ENCODE measurements around the gene DDX11. TPM values are rescaled to one million over a fixed set of nuclear protein-coding genes. Genes with fewer than 3 reads are reported as not detected.
"Not testable (repeated sequence)": the region's sequence is repeated elsewhere in the genome, so short reads cannot be mapped to it uniquely, and the experiment has no call there.

The DDX11 gene
- total RNA-seq, 1 experiment from 2014 or later: 136 TPM

DNA sequence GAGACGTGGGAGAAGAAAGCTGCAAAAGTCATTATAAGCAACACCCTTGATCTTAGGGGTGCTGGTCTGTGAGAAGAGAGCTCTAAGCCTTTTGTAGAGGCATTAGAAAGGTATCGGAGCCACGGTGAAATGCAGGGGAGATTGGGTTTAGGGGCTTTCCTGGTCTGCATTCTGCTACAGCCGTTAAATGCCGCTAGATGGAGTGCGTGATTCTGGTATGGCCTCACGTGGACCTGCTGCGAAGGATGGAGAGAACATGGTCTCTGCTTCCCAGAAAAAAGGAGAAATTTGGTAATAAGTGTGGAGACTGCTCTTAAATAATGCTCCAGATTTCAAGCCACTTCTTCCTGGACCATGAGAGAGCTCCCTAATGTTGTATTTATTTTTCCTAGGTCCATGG, 4.3 kb downstream of the DDX11 start:
- H3K9me2 ChIP-seq (ENCODE audit: insufficient read depth); H2AFZ ChIP-seq (ENCODE audit: low read depth, low read length, poor library complexity, severe bottlenecking); ATAC-seq; BruUV-seq (replicated peaks); H4K20me1 ChIP-seq (ENCODE audit: insufficient read depth); intact Hi-C loops (cut with micrococcal nuclease); POLR2A ChIA-PET; DNase-seq (ENCODE audit: low read depth, low spot score); H3K27me3 ChIP-seq (ENCODE audit: insufficient read depth, low read length); CTCF ChIA-PET; H3K9me3 ChIP-seq (ENCODE audit: control insufficient read depth in 1 of 2, insufficient read depth in 1 of 2, low read depth in 1 of 2, low read length in 2 of 2); H3K36me3 ChIP-seq (ENCODE audit: control insufficient read depth in 1 of 2, insufficient read depth in 2 of 2, low read length in 2 of 2); RAD21 ChIA-PET (ENCODE audit: low non-redundant PET in 1 of 2, low total read pairs in 2 of 2, uncharacterized antibody in 2 of 2, unreplicated experiment in 2 of 2): not testable (repeated sequence)
- H3K4me2 ChIP-seq (ENCODE audit: low read length): peak overlapping the region; percentile 61
- H3K4me1 ChIP-seq (ENCODE audit: control insufficient read depth in 1 of 2, insufficient read depth in 2 of 2, low read length in 2 of 2): peaks cover 13 to 20% of the 10 kb centered on the region in 2 experiments; a peak in 3 of 4 replicates
- peak overlapping the region in 1 of 2 experiments; percentile 25; a peak in 1 of 4 replicates for H3K4me3 ChIP-seq (replicated peaks in 1 of 2; ENCODE audit: low read depth in 1 of 2, low read length in 2 of 2)
- peaks cover 53% of the 10 kb centered on the region for H3K79me2 ChIP-seq (ENCODE audit: insufficient read depth, low read length)
- 0 out of 2 replicates have a peak, but pooled peaks have one; percentile 3 for TF ChIP-seq RAD21 (IDR thresholded peaks at IDR 0.05; ENCODE audit: low read depth)
- H3K27ac ChIP-seq (ENCODE audit: low read depth, low read length): peak overlapping the region; percentile 62
- H3K9ac ChIP-seq (ENCODE audit: low read length): peak overlapping the region; percentile 15

DNA sequence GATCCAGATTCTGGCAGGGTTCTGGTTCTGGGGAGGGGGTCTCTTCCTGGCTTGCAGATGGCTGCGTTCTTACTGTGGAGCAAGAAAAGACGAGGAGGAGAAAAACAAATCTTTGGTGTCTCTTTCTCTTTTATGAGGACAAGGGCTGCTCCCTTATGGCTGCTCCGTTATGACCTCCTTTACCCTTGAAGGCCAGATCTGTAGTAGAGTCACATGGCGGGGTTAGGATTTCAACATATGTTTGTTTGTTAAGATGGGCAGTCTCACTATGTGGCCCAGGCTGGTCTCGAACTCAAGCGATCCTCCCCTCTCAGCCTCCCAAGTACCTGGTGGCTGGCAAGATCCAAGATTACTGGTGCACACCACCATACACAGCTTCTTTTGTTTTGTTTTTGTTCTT, 5.8 kb downstream of the DDX11 start:
- H3K9me3 ChIP-seq (ENCODE audit: control insufficient read depth in 1 of 2, insufficient read depth in 1 of 2, low read depth in 1 of 2, low read length in 2 of 2); DNase-seq (ENCODE audit: low read depth, low spot score); ATAC-seq; H3K4me2 ChIP-seq (ENCODE audit: low read length); H3K4me3 ChIP-seq (replicated peaks in 1 of 2; ENCODE audit: low read depth in 1 of 2, low read length in 2 of 2); H3K27ac ChIP-seq (ENCODE audit: low read depth, low read length); H3K36me3 ChIP-seq (ENCODE audit: control insufficient read depth in 1 of 2, insufficient read depth in 2 of 2, low read length in 2 of 2); POLR2A ChIA-PET; RAD21 ChIA-PET (ENCODE audit: low non-redundant PET in 1 of 2, low total read pairs in 2 of 2, uncharacterized antibody in 2 of 2, unreplicated experiment in 2 of 2); CTCF ChIA-PET; H3K9ac ChIP-seq (ENCODE audit: low read length); H3K27me3 ChIP-seq (ENCODE audit: insufficient read depth, low read length); H3K9me2 ChIP-seq (ENCODE audit: insufficient read depth); H4K20me1 ChIP-seq (ENCODE audit: insufficient read depth); BruUV-seq (replicated peaks); intact Hi-C loops (cut with micrococcal nuclease); H2AFZ ChIP-seq (ENCODE audit: low read depth, low read length, poor library complexity, severe bottlenecking): not testable (repeated sequence)
- H3K79me2 ChIP-seq (ENCODE audit: insufficient read depth, low read length): peaks cover 50% of the 10 kb centered on the region
- peaks cover 13 to 14% of the 10 kb centered on the region in 2 experiments; a peak in 3 of 4 replicates for H3K4me1 ChIP-seq (ENCODE audit: control insufficient read depth in 1 of 2, insufficient read depth in 2 of 2, low read length in 2 of 2)

DNA sequence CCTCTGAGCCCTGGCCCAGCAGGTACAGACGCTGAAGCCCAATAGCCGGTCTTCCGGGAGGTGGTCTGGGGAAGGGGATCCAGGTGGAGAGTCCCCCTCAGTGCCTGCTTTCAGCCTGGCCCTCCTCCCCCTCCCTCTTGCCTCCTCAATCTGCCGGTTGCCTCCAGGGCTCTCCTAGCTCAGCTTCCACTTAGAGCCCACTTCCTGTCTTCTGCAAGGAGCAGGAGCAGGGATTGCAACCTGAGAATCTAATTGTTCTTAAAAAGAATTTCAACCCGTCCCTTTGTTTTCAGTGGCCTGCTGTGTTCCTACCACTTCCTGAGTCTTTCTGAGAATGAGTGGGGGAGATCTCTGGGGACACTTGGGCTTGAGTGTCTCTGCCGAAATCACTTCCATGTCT, 6.6 kb downstream of the DDX11 start:
- H3K9me2 ChIP-seq (ENCODE audit: insufficient read depth); POLR2A ChIA-PET; H3K36me3 ChIP-seq (ENCODE audit: control insufficient read depth in 1 of 2, insufficient read depth in 2 of 2, low read length in 2 of 2); H3K4me3 ChIP-seq (replicated peaks in 1 of 2; ENCODE audit: low read depth in 1 of 2, low read length in 2 of 2); DNase-seq (ENCODE audit: low read depth, low spot score); ATAC-seq; BruUV-seq (replicated peaks); H2AFZ ChIP-seq (ENCODE audit: low read depth, low read length, poor library complexity, severe bottlenecking); RAD21 ChIA-PET (ENCODE audit: low non-redundant PET in 1 of 2, low total read pairs in 2 of 2, uncharacterized antibody in 2 of 2, unreplicated experiment in 2 of 2); H3K9me3 ChIP-seq (ENCODE audit: control insufficient read depth in 1 of 2, insufficient read depth in 1 of 2, low read depth in 1 of 2, low read length in 2 of 2); H3K27me3 ChIP-seq (ENCODE audit: insufficient read depth, low read length); intact Hi-C loops (cut with micrococcal nuclease); H3K4me2 ChIP-seq (ENCODE audit: low read length); H4K20me1 ChIP-seq (ENCODE audit: insufficient read depth); H3K27ac ChIP-seq (ENCODE audit: low read depth, low read length); H3K9ac ChIP-seq (ENCODE audit: low read length); CTCF ChIA-PET: not testable (repeated sequence)
- peaks cover 42% of the 10 kb centered on the region for H3K79me2 ChIP-seq (ENCODE audit: insufficient read depth, low read length)
- peaks cover 13 to 14% of the 10 kb centered on the region in 2 experiments; a peak in 3 of 4 replicates for H3K4me1 ChIP-seq (ENCODE audit: control insufficient read depth in 1 of 2, insufficient read depth in 2 of 2, low read length in 2 of 2)

DNA sequence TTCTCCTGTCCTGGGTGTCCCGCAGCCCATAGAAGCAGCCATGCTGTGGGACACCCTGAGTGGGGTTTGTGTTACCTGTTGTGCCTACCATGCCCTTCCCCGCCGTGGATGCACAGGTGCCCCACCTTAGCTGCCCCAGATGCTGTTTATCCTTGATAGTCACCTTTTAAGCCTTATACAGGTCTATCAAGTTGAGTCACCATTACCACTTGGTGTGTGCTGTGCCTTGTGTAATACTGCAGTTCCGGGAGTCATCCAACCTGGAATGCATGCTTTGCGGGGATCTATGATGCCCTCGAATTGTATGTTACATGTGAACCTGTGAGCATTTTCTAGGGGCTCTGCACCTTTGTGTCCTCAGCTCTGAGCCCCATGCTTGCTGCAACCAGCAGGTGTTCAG, 7.6 kb downstream of the DDX11 start:
- H3K79me2 ChIP-seq (ENCODE audit: insufficient read depth, low read length): peaks cover 31% of the 10 kb centered on the region
- CTCF ChIA-PET; POLR2A ChIA-PET; BruUV-seq (replicated peaks); H3K4me2 ChIP-seq (ENCODE audit: low read length); H4K20me1 ChIP-seq (ENCODE audit: insufficient read depth); DNase-seq (ENCODE audit: low read depth, low spot score); H3K9me3 ChIP-seq (ENCODE audit: control insufficient read depth in 1 of 2, insufficient read depth in 1 of 2, low read depth in 1 of 2, low read length in 2 of 2); ATAC-seq; H3K36me3 ChIP-seq (ENCODE audit: control insufficient read depth in 1 of 2, insufficient read depth in 2 of 2, low read length in 2 of 2); intact Hi-C loops (cut with micrococcal nuclease); H3K4me3 ChIP-seq (replicated peaks in 1 of 2; ENCODE audit: low read depth in 1 of 2, low read length in 2 of 2); H3K9ac ChIP-seq (ENCODE audit: low read length); H2AFZ ChIP-seq (ENCODE audit: low read depth, low read length, poor library complexity, severe bottlenecking); H3K27me3 ChIP-seq (ENCODE audit: insufficient read depth, low read length); H3K27ac ChIP-seq (ENCODE audit: low read depth, low read length); H3K9me2 ChIP-seq (ENCODE audit: insufficient read depth); RAD21 ChIA-PET (ENCODE audit: low non-redundant PET in 1 of 2, low total read pairs in 2 of 2, uncharacterized antibody in 2 of 2, unreplicated experiment in 2 of 2): not testable (repeated sequence)
- H3K4me1 ChIP-seq (ENCODE audit: control insufficient read depth in 1 of 2, insufficient read depth in 2 of 2, low read length in 2 of 2): peaks cover 13 to 14% of the 10 kb centered on the region in 2 experiments; a peak in 3 of 4 replicates
